Cardiac muscle cell (in vitro differentiated cells and primary cell): ENCODE results near the gene RABEP1. TPM values are rescaled to one million over a fixed set of nuclear protein-coding genes. Genes with fewer than 3 reads are reported as not detected.
A peak's percentile ranks its signal among the peaks of the same experiment; 100 is the strongest.

Experiments used
- DNase-seq, 2 donors: peaks; one replicate each; pipeline versions ENCODE4 v3.0.0 to v3.0.0-alpha.2; 2010 to 2017; ENCODE audit warnings: low read depth in 1 of 2, low spot score in 1 of 2
- H3K27ac ChIP-seq: fragments of 200-600 bp; sonication (generic); 2 replicates; pipeline ENCODE4 v1.5.1; 2016
- H3K27me3 ChIP-seq: fragments of 200-600 bp; sonication (generic); 2 replicates; pipeline ENCODE4 v1.6.0; 2016; ENCODE audit warnings: control low read depth
- H3K36me3 ChIP-seq: fragments of 200-600 bp; sonication (generic); 2 replicates; pipeline ENCODE4 v1.5.1; 2016; ENCODE audit warnings: control low read depth
- H3K4me1 ChIP-seq: fragments of 200-600 bp; sonication (generic); 2 replicates; pipeline ENCODE4 v1.8.1; 2017; ENCODE audit warnings: low read depth, mild to moderate bottlenecking, mixed run types
- H3K4me3 ChIP-seq: fragments of 200-600 bp; sonication (generic); 2 replicates; pipeline ENCODE4 v1.5.1; 2016; ENCODE audit warnings: mild to moderate bottlenecking
- H3K9me3 ChIP-seq: fragments of 200-600 bp; sonication (generic); 2 replicates; pipeline ENCODE4 v1.5.1; 2017; ENCODE audit warnings: low read depth, mild to moderate bottlenecking, control low read depth
- CTCF ChIP-seq: IDR thresholded peaks from 2 replicates; pipeline ENCODE4 v1.5.1; 2012; ENCODE audit warnings: low read depth, mild to moderate bottlenecking, low read length
- polyA plus RNA-seq: library from polyadenylated mRNA; unstranded; fragments of >200 nt; fragmentation: Nextera tagmentation; extraction: Ambion mirVana; gene quantifications from 2 replicates; pipeline ENCODE4 v1.2.1, GENCODE V29; 2016
- total RNA-seq: library from RNA; depleted of rRNA; stranded (reverse); fragments of >200 nt; gene quantifications from 2 replicates; pipeline ENCODE4 v1.2.3, GENCODE V29; 2016

RABEP1 gene
- total and polyA plus RNA-seq, 2 experiments from 2014 or later, result 36.0 to 37.5 TPM

GRCh38 chr17:5263441-5263840 is 18.6 kb upstream of the RABEP1 start:
- no peak for DNase-seq
- Histone ChIP-seq H3K27ac (no peak overlapping the region), H3K4me1 (no peaks in the 10 kb centered on the region), H3K9me3 (no peaks in the 10 kb centered on the region), H3K27me3 (no peaks in the 10 kb centered on the region), H3K36me3 (no peaks in the 10 kb centered on the region), H3K4me3 (no peak overlapping the region)
- TF ChIP-seq CTCF, result no peak

- no peaks in the 10 kb centered on the region for H3K27me3 ChIP-seq
- H3K36me3 ChIP-seq, result no peaks in the 10 kb centered on the region
- H3K4me3 ChIP-seq, result no peak overlapping the region
- H3K9me3 ChIP-seq, result no peaks in the 10 kb centered on the region
- H3K27ac ChIP-seq, result no peak overlapping the region
- TF ChIP-seq CTCF, result no peak
- no peak for DNase-seq
- no peaks in the 10 kb centered on the region for H3K4me1 ChIP-seq
These were observed 17.2 kb upstream of the RABEP1 start for GRCh38 chr17:5264893-5265292.

- Histone ChIP-seq H3K4me1 (no peaks in the 10 kb centered on the region), H3K9me3 (no peaks in the 10 kb centered on the region), H3K36me3 (no peaks in the 10 kb centered on the region), H3K27me3 (no peaks in the 10 kb centered on the region), H3K4me3 (no peak overlapping the region), H3K27ac (no peak overlapping the region)
- DNase-seq, result no peak
- no peak for TF ChIP-seq CTCF
These were observed 12.7 kb upstream of the RABEP1 start for GRCh38 chr17:5269241-5269960.

- Histone ChIP-seq H3K4me1 (no peaks in the 10 kb centered on the region), H3K36me3 (no peaks in the 10 kb centered on the region), H3K27me3 (no peaks in the 10 kb centered on the region), H3K4me3 (no peak overlapping the region), H3K27ac (no peak overlapping the region), H3K9me3 (no peaks in the 10 kb centered on the region)
- no peak for DNase-seq
- no peak for TF ChIP-seq CTCF
These were observed 9.8 kb upstream of the RABEP1 start for GRCh38 chr17:5272322-5272721.

GRCh38 chr17:5282642-5283217 is 646 bp downstream of the RABEP1 start:
- peak; percentile 11 to 19 for DNase-seq
- peak overlapping the region; percentile 73 for H3K27ac ChIP-seq
- TF ChIP-seq CTCF, result no peak
- H3K9me3 ChIP-seq, result no peaks in the 10 kb centered on the region
- no peaks in the 10 kb centered on the region for H3K27me3 ChIP-seq
- H3K4me3 ChIP-seq, result peak overlapping the region; percentile 95
- H3K36me3 ChIP-seq, result no peaks in the 10 kb centered on the region
- H3K4me1 ChIP-seq, result peaks cover 20% of the 10 kb centered on the region
